Prostate gland (tissue), 2 donors: ENCODE measurements around the gene RGL1. TPM values are rescaled to one million over a fixed set of nuclear protein-coding genes. Genes with fewer than 3 reads are reported as not detected.

Experiments used
- DNase-seq: peaks from one replicate; pipeline ENCODE4 v3.0.0-alpha.2; 2019; ENCODE audit warnings: low spot score
- H3K27ac ChIP-seq, 2 donors: fragments of 200-600 bp; sonication (generic); 2 replicates each; pipeline ENCODE4 v1.5.1; 2017 to 2019
- H3K27me3 ChIP-seq: fragments of 200-600 bp; sonication (generic); replicated peaks from 2 replicates; pipeline ENCODE4 v1.5.1; 2019; ENCODE audit not compliant: insufficient read depth
- H3K36me3 ChIP-seq, 2 donors: fragments of 200-600 bp; sonication (generic); 1 replicate in 1 of 2; 2 replicates in 1 of 2; pipeline versions ENCODE4 v1.5.1 to v1.8.1; 2017 to 2019
- H3K4me1 ChIP-seq: fragments of 200-600 bp; sonication (generic); replicated peaks from 2 replicates; pipeline ENCODE4 v1.5.1; 2019
- H3K4me3 ChIP-seq, 2 donors: fragments of 200-600 bp; sonication (generic); 2 replicates each; pipeline ENCODE4 v1.5.1; 2017 to 2019
- H3K9me3 ChIP-seq: fragments of 200-600 bp; sonication (generic); 2 replicates; pipeline ENCODE4 v1.5.1; 2017
- CTCF ChIP-seq, 4 experiments: fragments of 200-600 bp in 2 of 4; fragments of 450-650 bp in 2 of 4; sonication (generic) in 2 of 4; IDR thresholded peaks; 1 replicate in 3 of 4; 2 replicates in 1 of 4; pipeline ENCODE4 v1.5.1; 2016 to 2019; ENCODE audit warnings: antibody characterized with exemption in 4 of 4, mild to moderate bottlenecking in 2 of 4, moderate library complexity in 2 of 4
- POLR2A ChIP-seq: fragments of 450-650 bp; IDR thresholded peaks from one replicate; pipeline ENCODE4 v1.6.1; 2016; ENCODE audit warnings: antibody characterized with exemption, mild to moderate bottlenecking
- POLR2AphosphoS5 ChIP-seq: sonication (generic); formaldehyde crosslinking; IDR thresholded peaks from one replicate; pipeline ENCODE4 v1.6.1; 2017; ENCODE audit warnings: antibody characterized with exemption
- WGBS: methylation state at CpG from one replicate; pipeline ENCODE4 v1.1.5; 2018; 5-methylcytosine and 5-hydroxymethylcytosine counted together
- intact Hi-C: fragments of 100-400 bp; cut with DNase I; formaldehyde crosslinking; loops from one replicate; pipeline ENCODE4 v1.14.2; 2022
- total RNA-seq, 2 donors: library from RNA; depleted of rRNA; stranded (reverse); fragments of >200 nt; gene quantifications; one replicate each; pipeline ENCODE4 v1.1.0, GENCODE V29; 2016

The RGL1 gene
- total RNA-seq, 2 donors from 2014 or later: 11.1 to 49.6 TPM

- H3K9me3 ChIP-seq: no peaks in the 10 kb centered on the region
- H3K4me3 ChIP-seq: no peak overlapping the region
- peak overlapping the region in 1 of 2 donors; percentile 19 for H3K27ac ChIP-seq
- 80% methylated on average over 4 of the region's 4 CpGs for WGBS
- no peak for TF ChIP-seq CTCF (IDR thresholded peaks at IDR 0.05)
- TF ChIP-seq POLR2AphosphoS5: no peak
- TF ChIP-seq POLR2A: no peak
- DNase-seq: no peak
- no peaks in the 10 kb centered on the region for H3K27me3 ChIP-seq
- intact Hi-C loops: loop anchor here (5.0 kb wide), 1 partner anchor 89 kb away; the partner anchor contains the start of gene RGL1
- no peaks in the 10 kb centered on the region for H3K36me3 ChIP-seq
- H3K4me1 ChIP-seq: peaks cover 4% of the 10 kb centered on the region
Measured at GRCh38 chr1:183896466-183897048, 91.6 kb downstream of the RGL1 start.

- intact Hi-C loops: loop anchor here (5.0 kb wide), 1 partner anchor 91 kb away; the partner anchor contains the start of gene RGL1
- DNase-seq: no peak
- Histone ChIP-seq H3K36me3 (no peaks in the 10 kb centered on the region), H3K9me3 (no peaks in the 10 kb centered on the region), H3K27ac (no peak overlapping the region), H3K4me3 (no peak overlapping the region), H3K27me3 (no peaks in the 10 kb centered on the region), H3K4me1 (no peaks in the 10 kb centered on the region)
- no peak for TF ChIP-seq POLR2A
- TF ChIP-seq POLR2AphosphoS5: no peak
- no peak for TF ChIP-seq CTCF (IDR thresholded peaks at IDR 0.05)
- 75% methylated on average over 2 of the region's 2 CpGs for WGBS
Measured at GRCh38 chr1:183898001-183898396, 93.1 kb downstream of the RGL1 start.

- H3K27ac ChIP-seq: no peak overlapping the region
- H3K4me1 ChIP-seq: no peaks in the 10 kb centered on the region
- no peaks in the 10 kb centered on the region for H3K36me3 ChIP-seq
- 19% methylated on average over 2 of the region's 2 CpGs for WGBS
- TF ChIP-seq CTCF (IDR thresholded peaks at IDR 0.05) (no peak), POLR2A (no peak), POLR2AphosphoS5 (peak; percentile 25)
- H3K9me3 ChIP-seq: no peaks in the 10 kb centered on the region
- no peak for DNase-seq
- intact Hi-C loops: loop anchor here (5.0 kb wide), 1 partner anchor 91 kb away; the partner anchor contains the start of gene RGL1
- no peak overlapping the region for H3K4me3 ChIP-seq
- no peaks in the 10 kb centered on the region for H3K27me3 ChIP-seq
Measured at GRCh38 chr1:183898610-183899009, 93.7 kb downstream of the RGL1 start.

- TF ChIP-seq POLR2AphosphoS5 (no peak), POLR2A (no peak), CTCF (IDR thresholded peaks at IDR 0.05) (no peak)
- DNase-seq: no peak
- 43% methylated on average over 1 of the region's 1 CpG for WGBS
- no peaks in the 10 kb centered on the region for H3K4me1 ChIP-seq
- no peaks in the 10 kb centered on the region for H3K9me3 ChIP-seq
- H3K27me3 ChIP-seq: no peaks in the 10 kb centered on the region
- H3K27ac ChIP-seq: no peak overlapping the region
- intact Hi-C loops: no loop called here
- peaks cover 0 to 5% of the 10 kb centered on the region in 2 donors for H3K36me3 ChIP-seq
- no peak overlapping the region for H3K4me3 ChIP-seq
Measured at GRCh38 chr1:183901748-183902330, 96.9 kb downstream of the RGL1 start.

- no peaks in the 10 kb centered on the region for H3K9me3 ChIP-seq
- peaks cover 0 to 5% of the 10 kb centered on the region in 2 donors for H3K36me3 ChIP-seq
- no peak for DNase-seq
- intact Hi-C loops: no loop called here
- no peak overlapping the region for H3K4me3 ChIP-seq
- 80% methylated on average over 5 of the region's 5 CpGs for WGBS
- no peak for TF ChIP-seq POLR2AphosphoS5
- no peak for TF ChIP-seq POLR2A
- no peak for TF ChIP-seq CTCF (IDR thresholded peaks at IDR 0.05)
- no peaks in the 10 kb centered on the region for H3K27me3 ChIP-seq
- H3K4me1 ChIP-seq: no peaks in the 10 kb centered on the region
- H3K27ac ChIP-seq: no peak overlapping the region
Measured at GRCh38 chr1:183903101-183903500, 98.2 kb downstream of the RGL1 start.
